HEK293 (cell line): ENCODE measurements around the gene CIDEB.
A peak's percentile ranks its signal among the peaks of the same experiment; 100 is the strongest.
"Not testable (repeated sequence)": the region's sequence is repeated elsewhere in the genome, so short reads cannot be mapped to it uniquely, and the experiment has no call there.

Source experiments
- CTCF ChIA-PET: fragments of 350-600 bp; formaldehyde crosslinking; extraction: SDS; loops from one replicate; lab custom pipeline; 2021; ENCODE audit warnings: antibody characterized with exemption; lab: Yijun Ruan, JAX
- POLR2A ChIA-PET: fragments of 300-600 bp; formaldehyde crosslinking; extraction: SDS; loops from one replicate; lab custom pipeline; 2020; ENCODE audit warnings: antibody characterized with exemption, inconsistent platforms; lab: Yijun Ruan, JAX
- H3K27ac ChIP-seq: fragments of 200-500 bp; sonication (Bioruptor generic); 2 replicates; pipeline ENCODE4 v1.5.1; 2014; ENCODE audit warnings: low read depth, low read length, control low read depth, inconsistent platforms; ENCODE audit errors: extremely low read depth
- H3K36me3 ChIP-seq, 2 experiments: fragments of 200-500 bp in 1 of 2; sonication (Bioruptor generic) in 1 of 2; 1 replicate in 1 of 2; 2 replicates in 1 of 2; pipeline ENCODE4 v1.5.1; 2014 to 2017; ENCODE audit warnings: inconsistent platforms in 2 of 2, low read length in 2 of 2; ENCODE audit not compliant: control insufficient read depth in 2 of 2, insufficient read depth in 1 of 2
- H3K4me1 ChIP-seq: fragments of 200-500 bp; sonication (Bioruptor generic); 2 replicates; pipeline ENCODE4 v1.5.1; 2014; ENCODE audit warnings: mild to moderate bottlenecking, low read length, inconsistent platforms; ENCODE audit not compliant: control insufficient read depth, insufficient read depth
- H3K4me3 ChIP-seq: 2 replicates; pipeline ENCODE4 v1.5.1; 2011; ENCODE audit warnings: low read depth, mild to moderate bottlenecking, control low read depth, low read length, moderate library complexity
- H3K9me3 ChIP-seq: fragments of 200-500 bp; sonication (Bioruptor generic); 2 replicates; pipeline ENCODE4 v1.5.1; 2014; ENCODE audit warnings: low read depth, low read length, inconsistent platforms; ENCODE audit not compliant: control insufficient read depth, insufficient read depth
- BCL11B ChIP-seq: fragments of 450-650 bp; formaldehyde crosslinking; IDR thresholded peaks from 2 replicates; pipeline ENCODE4 v1.5.1; 2016; ENCODE audit warnings: low read depth, missing biosample characterization, missing genetic modification characterization
- CTCF ChIP-seq: fragments of 450-650 bp; formaldehyde crosslinking; IDR thresholded peaks from 2 replicates; pipeline ENCODE4 v1.5.1; 2016; ENCODE audit warnings: missing biosample characterization, missing genetic modification characterization
- GLI2 ChIP-seq: fragments of 450-650 bp; formaldehyde crosslinking; IDR thresholded peaks from 2 replicates; pipeline ENCODE4; 2017; ENCODE audit warnings: missing biosample characterization, missing genetic modification characterization, low read depth, borderline replicate concordance
- KLF8 ChIP-seq: fragments of 450-650 bp; formaldehyde crosslinking; IDR thresholded peaks from 2 replicates; pipeline ENCODE4 v1.5.1; 2016; ENCODE audit warnings: missing biosample characterization, missing genetic modification characterization
- MZF1 ChIP-seq: fragments of 450-650 bp; formaldehyde crosslinking; IDR thresholded peaks from 2 replicates; pipeline ENCODE4 v1.5.1; 2017; ENCODE audit warnings: missing biosample characterization, missing genetic modification characterization, borderline replicate concordance
- OSR2 ChIP-seq: fragments of 450-650 bp; formaldehyde crosslinking; IDR thresholded peaks from 2 replicates; pipeline ENCODE4 v1.5.1; 2016; ENCODE audit warnings: missing biosample characterization, missing genetic modification characterization
- SP7 ChIP-seq: fragments of 450-650 bp; formaldehyde crosslinking; IDR thresholded peaks from 2 replicates; pipeline ENCODE4 v1.5.1; 2016; ENCODE audit warnings: missing biosample characterization, missing genetic modification characterization
- ZFHX2 ChIP-seq: fragments of 450-650 bp; formaldehyde crosslinking; conservative IDR thresholded peaks from 2 replicates; pipeline ENCODE4 v1.5.1; 2016; ENCODE audit warnings: missing biosample characterization, missing genetic modification characterization
- ZNF132 ChIP-seq: fragments of 450-650 bp; formaldehyde crosslinking; IDR thresholded peaks from 2 replicates; pipeline ENCODE4 v1.5.1; 2017; ENCODE audit warnings: missing biosample characterization, missing genetic modification characterization, borderline replicate concordance
- ZNF184 ChIP-seq: fragments of 450-650 bp; IDR thresholded peaks from 2 replicates; pipeline ENCODE4 v1.5.1; 2018; ENCODE audit warnings: missing biosample characterization, mild to moderate bottlenecking, missing genetic modification characterization
- ZNF211 ChIP-seq: fragments of 450-650 bp; formaldehyde crosslinking; IDR thresholded peaks from 2 replicates; pipeline ENCODE4 v1.5.1; 2016; ENCODE audit warnings: low read depth, missing biosample characterization, missing genetic modification characterization
- ZNF473 ChIP-seq: fragments of 450-650 bp; formaldehyde crosslinking; IDR thresholded peaks from 2 replicates; pipeline ENCODE4 v1.5.1; 2017; ENCODE audit warnings: missing biosample characterization, missing genetic modification characterization
- ZNF654 ChIP-seq: fragments of 450-650 bp; formaldehyde crosslinking; IDR thresholded peaks from 2 replicates; pipeline ENCODE4 v1.5.1; 2016; ENCODE audit warnings: low read depth, missing biosample characterization, missing genetic modification characterization
- ZNF701 ChIP-seq: fragments of 450-650 bp; formaldehyde crosslinking; IDR thresholded peaks from 2 replicates; pipeline ENCODE4 v1.5.1; 2016; ENCODE audit warnings: missing biosample characterization, missing genetic modification characterization
- ZNF747 ChIP-seq: fragments of 450-650 bp; formaldehyde crosslinking; IDR thresholded peaks from 2 replicates; pipeline ENCODE4 v1.5.1; 2016; ENCODE audit warnings: missing biosample characterization, missing genetic modification characterization
- ZNF776 ChIP-seq: fragments of 450-650 bp; formaldehyde crosslinking; IDR thresholded peaks from 2 replicates; pipeline ENCODE4 v1.5.0; 2017; ENCODE audit warnings: missing biosample characterization, missing genetic modification characterization, borderline replicate concordance
- ZNF843 ChIP-seq: fragments of 450-650 bp; formaldehyde crosslinking; IDR thresholded peaks from 2 replicates; pipeline ENCODE4 v1.5.1; 2016; ENCODE audit warnings: missing biosample characterization, missing genetic modification characterization
- ZSCAN23 ChIP-seq: fragments of 450-650 bp; formaldehyde crosslinking; IDR thresholded peaks from 2 replicates; pipeline ENCODE4 v1.5.1; 2016; ENCODE audit warnings: missing biosample characterization, missing genetic modification characterization
- ZXDB ChIP-seq: fragments of 450-650 bp; formaldehyde crosslinking; IDR thresholded peaks from 2 replicates; pipeline ENCODE4 v1.5.1; 2016; ENCODE audit warnings: missing biosample characterization, missing genetic modification characterization
- TF ChIP-seq, protein P1 (sequence below): fragments of 450-650 bp; formaldehyde crosslinking; IDR thresholded peaks from 2 replicates; pipeline ENCODE4 v1.5.1; 2016; ENCODE audit warnings: missing biosample characterization, missing genetic modification characterization

Gene CIDEB

DNA sequence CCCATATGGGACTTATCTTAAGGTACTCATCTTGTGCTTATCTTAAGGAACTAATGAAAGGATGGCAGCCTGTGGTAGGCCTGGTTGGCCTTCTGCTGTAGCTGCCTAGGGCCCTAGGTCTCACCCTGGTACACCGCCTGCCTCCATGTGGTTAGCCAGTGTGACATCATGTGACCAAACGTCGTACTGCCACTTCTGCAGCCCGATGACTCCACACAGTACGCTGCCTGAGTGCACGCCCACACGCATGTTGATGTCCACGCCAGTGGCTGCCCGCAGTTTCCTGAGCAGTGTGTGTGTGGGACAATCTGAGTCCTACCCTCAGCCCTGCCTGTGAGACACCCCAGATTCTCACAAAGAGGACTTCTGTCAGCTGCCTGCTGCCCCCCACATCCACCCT, 22.0 kb upstream of the CIDEB start:
- POLR2A ChIA-PET, result no interaction called here
- Histone ChIP-seq H3K9me3 (no peaks in the 10 kb centered on the region), H3K4me1 (peaks cover 4% of the 10 kb centered on the region; the same call in 1 of the 2 replicates), H3K36me3 (no peaks in the 10 kb centered on the region), H3K4me3 (no peak overlapping the region), H3K27ac (no peak overlapping the region)
- CTCF ChIA-PET, result interaction anchor here (1.4 to 16.9 kb wide), 3 partner anchors 22 to 102 kb away, joined by 4 to 468 read pairs (median 5); partner anchors contain the start of genes CBLN3 and KHNYN
- TF ChIP-seq ZNF843, result no peak
- TF ChIP-seq, protein P1, sequence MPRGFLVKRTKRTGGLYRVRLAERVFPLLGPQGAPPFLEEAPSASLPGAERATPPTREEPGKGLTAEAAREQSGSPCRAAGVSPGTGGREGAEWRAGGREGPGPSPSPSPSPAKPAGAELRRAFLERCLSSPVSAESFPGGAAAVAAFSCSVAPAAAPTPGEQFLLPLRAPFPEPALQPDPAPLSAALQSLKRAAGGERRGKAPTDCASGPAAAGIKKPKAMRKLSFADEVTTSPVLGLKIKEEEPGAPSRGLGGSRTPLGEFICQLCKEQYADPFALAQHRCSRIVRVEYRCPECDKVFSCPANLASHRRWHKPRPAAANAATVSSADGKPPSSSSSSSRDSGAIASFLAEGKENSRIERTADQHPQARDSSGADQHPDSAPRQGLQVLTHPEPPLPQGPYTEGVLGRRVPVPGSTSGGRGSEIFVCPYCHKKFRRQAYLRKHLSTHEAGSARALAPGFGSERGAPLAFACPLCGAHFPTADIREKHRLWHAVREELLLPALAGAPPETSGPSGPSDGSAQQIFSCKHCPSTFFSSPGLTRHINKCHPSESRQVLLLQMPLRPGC (tag by site-specific recombination), result no peak
- TF ChIP-seq, all 188 proteins: peak for 0

DNA sequence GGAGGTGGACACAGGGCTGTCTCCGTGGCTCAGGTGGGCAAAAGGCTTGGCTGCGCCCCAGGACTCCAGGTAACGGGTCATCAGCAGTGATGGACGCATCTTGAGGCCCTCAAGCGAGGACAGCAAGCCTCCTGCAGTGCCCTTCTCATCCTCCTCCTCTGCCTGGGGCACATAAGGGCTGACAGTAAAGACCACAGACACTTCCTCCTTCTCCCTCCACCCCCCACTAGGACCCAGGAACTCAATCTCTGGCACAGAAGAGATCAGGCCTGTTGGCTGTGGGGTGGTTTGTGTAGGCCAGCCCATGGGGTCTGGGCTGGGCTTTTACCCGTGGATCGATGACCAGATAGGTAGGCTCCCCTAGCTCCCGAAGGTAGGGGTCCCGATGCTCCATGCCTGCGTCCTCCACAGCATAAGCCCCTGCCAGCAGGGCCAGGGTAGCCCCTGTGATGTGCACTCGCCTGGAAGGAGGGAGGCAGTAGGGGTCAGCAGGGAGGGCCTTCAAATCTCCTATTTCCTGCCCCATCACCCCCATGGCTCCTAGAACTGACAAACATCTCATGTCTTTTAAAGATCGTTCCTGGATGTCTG, 21.4 kb upstream of the CIDEB start:
- ChIA-PET POLR2A (interaction anchor here (0.8 kb wide), 1 partner anchor 107 kb away, joined by 3 read pairs; no protein-coding TSS in a partner anchor), CTCF (interaction anchor here (1.2 to 16.9 kb wide), 4 partner anchors 23 to 113 kb away, joined by 4 to 468 read pairs (median 4); partner anchors contain the start of genes CBLN3, KHNYN and SDR39U1)
- Histone ChIP-seq H3K4me1 (peaks cover 3% of the 10 kb centered on the region; the same call in 1 of the 2 replicates), H3K9me3 (no peaks in the 10 kb centered on the region), H3K27ac (no peak overlapping the region), H3K4me3 (no peak overlapping the region), H3K36me3 (no peaks in the 10 kb centered on the region)
- TF ChIP-seq GLI2 (tag by site-specific recombination) (no peak), ZNF132 (tag by site-specific recombination) (no peak), ZNF701 (tag by site-specific recombination) (no peak), MZF1 (tag by site-specific recombination) (no peak), ZNF473 (tag by site-specific recombination) (no peak), ZFHX2 (tag by site-specific recombination) (no peak), ZNF184 (tag by site-specific recombination) (no peak), ZNF211 (tag by site-specific recombination) (no peak), SP7 (tag by site-specific recombination) (no peak), ZNF776 (tag by site-specific recombination) (no peak), ZNF747 (tag by site-specific recombination) (no peak), OSR2 (tag by site-specific recombination) (no peak), BCL11B (tag by site-specific recombination) (no peak), ZSCAN23 (tag by site-specific recombination) (no peak), ZXDB (tag by site-specific recombination) (no peak)

DNA sequence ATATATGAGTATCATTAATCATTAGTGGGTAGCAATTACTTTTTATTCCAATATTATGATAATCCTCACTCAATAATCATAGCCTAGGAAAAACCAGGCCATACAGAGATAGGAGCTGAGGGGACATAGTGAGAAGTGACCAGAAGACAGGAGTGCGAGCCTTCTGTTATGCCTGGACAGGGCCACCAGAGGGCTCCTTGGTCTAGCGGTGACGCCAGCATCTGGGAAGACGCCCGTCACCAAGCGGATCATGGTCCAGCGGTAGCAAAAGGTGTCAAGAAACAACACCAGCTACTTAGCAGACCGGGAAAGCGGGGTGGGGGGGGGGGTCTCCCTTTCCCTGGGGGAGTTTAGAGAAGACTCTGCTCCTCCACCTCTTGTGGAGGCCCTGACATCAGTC, 20.1 kb upstream of the CIDEB start:
- CTCF ChIA-PET, result interaction anchor here (0.6 to 16.9 kb wide), 11 partner anchors 9 to 115 kb away, joined by 3 to 468 read pairs (median 4); partner anchors contain the start of genes CBLN3, CIDEB, KHNYN and SDR39U1
- not testable (repeated sequence) for H3K4me3 ChIP-seq, H3K36me3 ChIP-seq, H3K4me1 ChIP-seq, H3K9me3 ChIP-seq, H3K27ac ChIP-seq
- POLR2A ChIA-PET, result interaction anchor here (0.6 to 2.2 kb wide), 3 partner anchors 104 to 760 kb away, joined by 3 to 5 read pairs (median 5); partner anchors contain the start of gene AP1G2
- TF ChIP-seq CTCF (tag by site-specific recombination) (peak; percentile 39; the same call in 1 of the 2 replicates), KLF8 (tag by site-specific recombination) (0 out of 2 replicates have a peak, but pooled peaks have one; percentile 22), ZNF654 (tag by site-specific recombination) (peak; percentile 44)
